ENCODE measurements around the gene PAPOLB. TPM values are rescaled to one million over a fixed set of nuclear protein-coding genes. Genes with fewer than 3 reads are reported as not detected.

PAPOLB gene
- total and polyA plus RNA-seq, 3 donors from 2014 or later = 19.1 to 65.2 (median 29.1) TPM

- intact Hi-C loops (cut with DNase I; ENCODE audit: low total_unique reads) = no loop called here
- Histone ChIP-seq H3K27ac (no peak overlapping the region), H3K4me3 (no peak overlapping the region), H3K9me3 (no peaks in the 10 kb centered on the region), H3K36me3 (ENCODE audit: low read depth, missing control alignments) (no peaks in the 10 kb centered on the region), H3K27me3 (no peaks in the 10 kb centered on the region), H3K4me1 (no peaks in the 10 kb centered on the region)
- DNase-seq = no peak
- WGBS, 2 donors = 78 to 82% methylated on average over 14 of the region's 14 CpGs
- TF ChIP-seq POLR2A (IDR thresholded peaks at IDR 0.05) (no peak), CTCF (IDR thresholded peaks at IDR 0.05) (no peak)
Measured at GRCh38 chr7:4814433-4814832, 47.4 kb downstream of the PAPOLB start.

- no peaks in the 10 kb centered on the region for H3K4me1 ChIP-seq
- 67 to 76% methylated on average over 14 of the region's 14 CpGs for WGBS, 2 donors
- no peaks in the 10 kb centered on the region for H3K36me3 ChIP-seq (ENCODE audit: low read depth, missing control alignments)
- DNase-seq = no peak
- intact Hi-C loops (cut with DNase I; ENCODE audit: low total_unique reads) = loop anchor here (10.0 kb wide), 1 partner anchor 75 kb away; the partner anchor contains the start of gene RADIL
- no peak overlapping the region for H3K27ac ChIP-seq
- TF ChIP-seq CTCF (IDR thresholded peaks at IDR 0.05) (no peak), POLR2A (IDR thresholded peaks at IDR 0.05) (no peak)
- H3K27me3 ChIP-seq = no peaks in the 10 kb centered on the region
- peak overlapping the region in 1 of 2 donors; percentile 39 for H3K4me3 ChIP-seq
- no peaks in the 10 kb centered on the region for H3K9me3 ChIP-seq
Measured at GRCh38 chr7:4809666-4810065, 52.2 kb downstream of the PAPOLB start.

- no peak for TF ChIP-seq CTCF (IDR thresholded peaks at IDR 0.05)
- no peak for TF ChIP-seq POLR2A (IDR thresholded peaks at IDR 0.05)
- no peaks in the 10 kb centered on the region for H3K9me3 ChIP-seq
- H3K4me3 ChIP-seq = peak overlapping the region in 1 of 2 donors; percentile 39
- no peaks in the 10 kb centered on the region for H3K27me3 ChIP-seq
- DNase-seq = no peak
- intact Hi-C loops (cut with DNase I; ENCODE audit: low total_unique reads) = loop anchor here (10.0 kb wide), 1 partner anchor 76 kb away; the partner anchor contains the start of gene RADIL
- 58 to 69% methylated on average over 13 to 37 of the region's 38 CpGs for WGBS, 2 donors
- no peaks in the 10 kb centered on the region for H3K36me3 ChIP-seq (ENCODE audit: low read depth, missing control alignments)
- no peaks in the 10 kb centered on the region for H3K4me1 ChIP-seq
- H3K27ac ChIP-seq = no peak overlapping the region
Measured at GRCh38 chr7:4809091-4809591, 52.7 kb downstream of the PAPOLB start.

- H3K4me3 ChIP-seq = peak overlapping the region in 1 of 2 donors; percentile 39
- no peaks in the 10 kb centered on the region for H3K27me3 ChIP-seq
- H3K9me3 ChIP-seq = no peaks in the 10 kb centered on the region
- H3K4me1 ChIP-seq = no peaks in the 10 kb centered on the region
- DNase-seq = no peak
- no peak overlapping the region for H3K27ac ChIP-seq
- TF ChIP-seq POLR2A (IDR thresholded peaks at IDR 0.05) (no peak), CTCF (IDR thresholded peaks at IDR 0.05) (no peak)
- WGBS, 2 donors = 55 to 61% methylated on average over 36 to 37 of the region's 37 CpGs
- intact Hi-C loops (cut with DNase I; ENCODE audit: low total_unique reads) = loop anchor here (10.0 kb wide), 1 partner anchor 76 kb away; the partner anchor contains the start of gene RADIL
- no peaks in the 10 kb centered on the region for H3K36me3 ChIP-seq (ENCODE audit: low read depth, missing control alignments)
Measured at GRCh38 chr7:4808565-4808964, 53.3 kb downstream of the PAPOLB start.

- H3K27ac ChIP-seq = no peak overlapping the region
- H3K4me1 ChIP-seq = no peaks in the 10 kb centered on the region
- H3K36me3 ChIP-seq (ENCODE audit: low read depth, missing control alignments) = no peaks in the 10 kb centered on the region
- WGBS, 2 donors = 53 to 55% methylated on average over 5 of the region's 5 CpGs
- no peaks in the 10 kb centered on the region for H3K27me3 ChIP-seq
- no peaks in the 10 kb centered on the region for H3K9me3 ChIP-seq
- intact Hi-C loops (cut with DNase I; ENCODE audit: low total_unique reads) = loop anchor here (10.0 kb wide), 1 partner anchor 77 kb away; the partner anchor contains the start of gene RADIL
- H3K4me3 ChIP-seq = no peak overlapping the region
- TF ChIP-seq CTCF (IDR thresholded peaks at IDR 0.05) = no peak
- TF ChIP-seq POLR2A (IDR thresholded peaks at IDR 0.05) = no peak
- no peak for DNase-seq
Measured at GRCh38 chr7:4808026-4808425, 53.8 kb downstream of the PAPOLB start.

All from testis (tissue), 3 donors.